Measurements from ENCODE around the gene ELOF1.

GRCh38 chr19:11549386-11549953 is 9.6 kb downstream of the ELOF1 start:
- TF ChIP-seq POLR2A (IDR thresholded peaks at IDR 0.05) (no peak), CTCF (IDR thresholded peaks at IDR 0.05) (no peak)

All from ovary (tissue), 3 donors.